OCI-LY3 (cell line): Measurements from ENCODE around the gene PTPRJ.

Source experiments
- CTCF ChIP-seq: fragments of 200-600, 300-600 bp; sonication (generic); IDR thresholded peaks from 2 replicates; pipeline ENCODE4 v1.5.1; 2014; ENCODE audit warnings: antibody characterized with exemption, low read length, low read depth
- EZH2phosphoT487 ChIP-seq: fragments of 200-600 bp; shearing (Covaris generic); IDR thresholded peaks from 2 replicates; pipeline ENCODE4 v1.6.1; 2018; ENCODE audit warnings: antibody characterized with exemption, mixed run types, low read depth

DNA sequence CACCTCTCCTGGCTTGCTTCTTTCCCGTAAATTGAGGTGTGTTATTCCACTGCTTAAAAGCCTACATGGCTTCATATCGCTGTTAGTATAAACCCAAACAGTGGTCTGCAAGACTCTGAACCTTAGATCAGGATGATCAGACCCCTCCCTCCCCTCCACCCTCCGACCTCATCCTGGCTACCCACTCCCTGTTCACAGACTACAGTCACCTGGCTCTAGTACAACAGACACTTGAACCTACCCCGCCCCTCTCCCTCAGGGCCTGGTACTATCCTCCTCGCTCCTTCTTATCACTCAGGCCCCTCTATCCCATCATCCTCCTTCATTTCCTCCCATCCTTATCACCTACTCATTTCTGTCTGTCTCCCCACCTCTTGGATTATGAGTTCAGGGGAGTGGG is 20.1 kb downstream of the PTPRJ start:
- TF ChIP-seq CTCF (no peak), EZH2phosphoT487 (no peak)
